ENCODE results near the gene CDH12. TPM values are rescaled to one million over a fixed set of nuclear protein-coding genes. Genes with fewer than 3 reads are reported as not detected.

The CDH12 gene
- total RNA-seq, 1 experiment from 2014 or later: not detected

DNA sequence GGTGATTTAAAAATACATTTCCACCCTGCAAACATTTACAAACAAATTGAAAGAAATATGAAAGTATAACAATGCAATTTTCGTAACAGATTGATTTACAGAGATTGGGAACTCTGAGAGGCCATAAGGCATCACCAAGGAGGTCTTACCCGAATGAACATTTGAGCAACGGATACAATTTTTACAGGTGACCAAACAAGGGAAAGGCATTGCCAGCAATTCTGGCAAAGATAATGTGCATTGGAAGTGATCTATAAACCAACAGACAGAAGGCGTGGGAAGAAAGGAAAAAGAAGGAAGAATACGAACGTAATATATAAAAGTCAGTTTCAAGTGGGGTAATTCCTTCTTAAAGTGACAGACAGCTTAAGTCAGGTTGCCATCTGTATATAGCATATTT, 295.9 kb downstream of the CDH12 start:
- Histone ChIP-seq H3K4me2 (ENCODE audit: low read length) (no peak overlapping the region), H3K4me3 (replicated peaks in 1 of 2; ENCODE audit: low read depth in 1 of 2, low read length in 2 of 2) (no peak overlapping the region), H3K79me2 (ENCODE audit: insufficient read depth, low read length) (no peaks in the 10 kb centered on the region), H3K9ac (ENCODE audit: low read length) (no peak overlapping the region), H3K27me3 (ENCODE audit: insufficient read depth, low read length) (no peaks in the 10 kb centered on the region), H3K4me1 (ENCODE audit: control insufficient read depth in 1 of 2, insufficient read depth in 2 of 2, low read length in 2 of 2) (no peaks in the 10 kb centered on the region), H2AFZ (ENCODE audit: low read depth, low read length, poor library complexity, severe bottlenecking) (no peak overlapping the region), H4K20me1 (ENCODE audit: insufficient read depth) (no peaks in the 10 kb centered on the region), H3K27ac (ENCODE audit: low read depth, low read length) (no peak overlapping the region), H3K36me3 (ENCODE audit: control insufficient read depth in 1 of 2, insufficient read depth in 2 of 2, low read length in 2 of 2) (no peaks in the 10 kb centered on the region), H3K9me2 (ENCODE audit: insufficient read depth) (no peaks in the 10 kb centered on the region), H3K9me3 (ENCODE audit: control insufficient read depth in 1 of 2, insufficient read depth in 1 of 2, low read depth in 1 of 2, low read length in 2 of 2) (peaks cover 17 to 18% of the 10 kb centered on the region in 2 experiments; a peak in 2 of 4 replicates)
- TF ChIP-seq POLR2A (IDR thresholded peaks at IDR 0.05; ENCODE audit: borderline replicate concordance, extremely low read depth, insufficient read depth, insufficient read length) (no peak), EGR1 (IDR thresholded peaks at IDR 0.05; ENCODE audit: low read depth) (no peak), JUND (IDR thresholded peaks at IDR 0.05) (no peak), CBX3 (IDR thresholded peaks at IDR 0.05; ENCODE audit: low read depth) (no peak), FOSL1 (IDR thresholded peaks at IDR 0.05; ENCODE audit: low read depth) (no peak), ZFX (IDR thresholded peaks at IDR 0.05) (no peak), SRF (IDR thresholded peaks at IDR 0.05; ENCODE audit: low read depth) (no peak), SP1 (IDR thresholded peaks at IDR 0.05; ENCODE audit: low read depth) (no peak), EZH2 (IDR thresholded peaks at IDR 0.05) (no peak), YY1 (IDR thresholded peaks at IDR 0.05; ENCODE audit: extremely low read depth, insufficient replicate concordance, low read depth, low read length) (no peak), ELF1 (IDR thresholded peaks at IDR 0.05; ENCODE audit: borderline replicate concordance, low read depth) (no peak)
- TF ChIP-seq, protein P1, sequence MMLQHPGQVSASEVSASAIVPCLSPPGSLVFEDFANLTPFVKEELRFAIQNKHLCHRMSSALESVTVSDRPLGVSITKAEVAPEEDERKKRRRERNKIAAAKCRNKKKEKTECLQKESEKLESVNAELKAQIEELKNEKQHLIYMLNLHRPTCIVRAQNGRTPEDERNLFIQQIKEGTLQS (IDR thresholded peaks at IDR 0.05): no peak
- TF ChIP-seq, protein P2, sequence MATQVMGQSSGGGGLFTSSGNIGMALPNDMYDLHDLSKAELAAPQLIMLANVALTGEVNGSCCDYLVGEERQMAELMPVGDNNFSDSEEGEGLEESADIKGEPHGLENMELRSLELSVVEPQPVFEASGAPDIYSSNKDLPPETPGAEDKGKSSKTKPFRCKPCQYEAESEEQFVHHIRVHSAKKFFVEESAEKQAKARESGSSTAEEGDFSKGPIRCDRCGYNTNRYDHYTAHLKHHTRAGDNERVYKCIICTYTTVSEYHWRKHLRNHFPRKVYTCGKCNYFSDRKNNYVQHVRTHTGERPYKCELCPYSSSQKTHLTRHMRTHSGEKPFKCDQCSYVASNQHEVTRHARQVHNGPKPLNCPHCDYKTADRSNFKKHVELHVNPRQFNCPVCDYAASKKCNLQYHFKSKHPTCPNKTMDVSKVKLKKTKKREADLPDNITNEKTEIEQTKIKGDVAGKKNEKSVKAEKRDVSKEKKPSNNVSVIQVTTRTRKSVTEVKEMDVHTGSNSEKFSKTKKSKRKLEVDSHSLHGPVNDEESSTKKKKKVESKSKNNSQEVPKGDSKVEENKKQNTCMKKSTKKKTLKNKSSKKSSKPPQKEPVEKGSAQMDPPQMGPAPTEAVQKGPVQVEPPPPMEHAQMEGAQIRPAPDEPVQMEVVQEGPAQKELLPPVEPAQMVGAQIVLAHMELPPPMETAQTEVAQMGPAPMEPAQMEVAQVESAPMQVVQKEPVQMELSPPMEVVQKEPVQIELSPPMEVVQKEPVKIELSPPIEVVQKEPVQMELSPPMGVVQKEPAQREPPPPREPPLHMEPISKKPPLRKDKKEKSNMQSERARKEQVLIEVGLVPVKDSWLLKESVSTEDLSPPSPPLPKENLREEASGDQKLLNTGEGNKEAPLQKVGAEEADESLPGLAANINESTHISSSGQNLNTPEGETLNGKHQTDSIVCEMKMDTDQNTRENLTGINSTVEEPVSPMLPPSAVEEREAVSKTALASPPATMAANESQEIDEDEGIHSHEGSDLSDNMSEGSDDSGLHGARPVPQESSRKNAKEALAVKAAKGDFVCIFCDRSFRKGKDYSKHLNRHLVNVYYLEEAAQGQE (IDR thresholded peaks at IDR 0.05; ENCODE audit: low read depth): no peak
- TF ChIP-seq, protein P3, sequence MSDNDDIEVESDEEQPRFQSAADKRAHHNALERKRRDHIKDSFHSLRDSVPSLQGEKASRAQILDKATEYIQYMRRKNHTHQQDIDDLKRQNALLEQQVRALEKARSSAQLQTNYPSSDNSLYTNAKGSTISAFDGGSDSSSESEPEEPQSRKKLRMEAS (IDR thresholded peaks at IDR 0.05): no peak
- TF ChIP-seq, protein P4, sequence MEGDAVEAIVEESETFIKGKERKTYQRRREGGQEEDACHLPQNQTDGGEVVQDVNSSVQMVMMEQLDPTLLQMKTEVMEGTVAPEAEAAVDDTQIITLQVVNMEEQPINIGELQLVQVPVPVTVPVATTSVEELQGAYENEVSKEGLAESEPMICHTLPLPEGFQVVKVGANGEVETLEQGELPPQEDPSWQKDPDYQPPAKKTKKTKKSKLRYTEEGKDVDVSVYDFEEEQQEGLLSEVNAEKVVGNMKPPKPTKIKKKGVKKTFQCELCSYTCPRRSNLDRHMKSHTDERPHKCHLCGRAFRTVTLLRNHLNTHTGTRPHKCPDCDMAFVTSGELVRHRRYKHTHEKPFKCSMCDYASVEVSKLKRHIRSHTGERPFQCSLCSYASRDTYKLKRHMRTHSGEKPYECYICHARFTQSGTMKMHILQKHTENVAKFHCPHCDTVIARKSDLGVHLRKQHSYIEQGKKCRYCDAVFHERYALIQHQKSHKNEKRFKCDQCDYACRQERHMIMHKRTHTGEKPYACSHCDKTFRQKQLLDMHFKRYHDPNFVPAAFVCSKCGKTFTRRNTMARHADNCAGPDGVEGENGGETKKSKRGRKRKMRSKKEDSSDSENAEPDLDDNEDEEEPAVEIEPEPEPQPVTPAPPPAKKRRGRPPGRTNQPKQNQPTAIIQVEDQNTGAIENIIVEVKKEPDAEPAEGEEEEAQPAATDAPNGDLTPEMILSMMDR (IDR thresholded peaks at IDR 0.05 in 2 of 3, conservative IDR thresholded peaks at IDR 0.05 in 1 of 3; ENCODE audit: borderline replicate concordance in 1 of 3, insufficient read depth in 1 of 3, low read depth in 2 of 3, low read length in 2 of 3): no peak
- TF ChIP-seq, protein P5, sequence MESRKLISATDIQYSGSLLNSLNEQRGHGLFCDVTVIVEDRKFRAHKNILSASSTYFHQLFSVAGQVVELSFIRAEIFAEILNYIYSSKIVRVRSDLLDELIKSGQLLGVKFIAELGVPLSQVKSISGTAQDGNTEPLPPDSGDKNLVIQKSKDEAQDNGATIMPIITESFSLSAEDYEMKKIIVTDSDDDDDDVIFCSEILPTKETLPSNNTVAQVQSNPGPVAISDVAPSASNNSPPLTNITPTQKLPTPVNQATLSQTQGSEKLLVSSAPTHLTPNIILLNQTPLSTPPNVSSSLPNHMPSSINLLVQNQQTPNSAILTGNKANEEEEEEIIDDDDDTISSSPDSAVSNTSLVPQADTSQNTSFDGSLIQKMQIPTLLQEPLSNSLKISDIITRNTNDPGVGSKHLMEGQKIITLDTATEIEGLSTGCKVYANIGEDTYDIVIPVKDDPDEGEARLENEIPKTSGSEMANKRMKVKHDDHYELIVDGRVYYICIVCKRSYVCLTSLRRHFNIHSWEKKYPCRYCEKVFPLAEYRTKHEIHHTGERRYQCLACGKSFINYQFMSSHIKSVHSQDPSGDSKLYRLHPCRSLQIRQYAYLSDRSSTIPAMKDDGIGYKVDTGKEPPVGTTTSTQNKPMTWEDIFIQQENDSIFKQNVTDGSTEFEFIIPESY (IDR thresholded peaks at IDR 0.05; ENCODE audit: extremely low read depth, insufficient replicate concordance, low read length): no peak
- no peak for ATAC-seq
- BruUV-seq (replicated peaks): no TSS peak
- POLR2A ChIA-PET: no interaction called here
- DNase-seq (ENCODE audit: low read depth, low spot score): no peak
- intact Hi-C loops (cut with micrococcal nuclease): no loop called here
- RAD21 ChIA-PET (ENCODE audit: low non-redundant PET in 1 of 2, low total read pairs in 2 of 2, uncharacterized antibody in 2 of 2, unreplicated experiment in 2 of 2): no interaction called here
- CTCF ChIA-PET: no interaction called here
